Measurements from ENCODE around the gene TBX4.
"Not testable (repeated sequence)": the region's sequence is repeated elsewhere in the genome, so short reads cannot be mapped to it uniquely, and the experiment has no call there.

GRCh38 chr17:61493830-61494324 lies 41.7 kb downstream of the TBX4 start:
- TF ChIP-seq, protein P1, sequence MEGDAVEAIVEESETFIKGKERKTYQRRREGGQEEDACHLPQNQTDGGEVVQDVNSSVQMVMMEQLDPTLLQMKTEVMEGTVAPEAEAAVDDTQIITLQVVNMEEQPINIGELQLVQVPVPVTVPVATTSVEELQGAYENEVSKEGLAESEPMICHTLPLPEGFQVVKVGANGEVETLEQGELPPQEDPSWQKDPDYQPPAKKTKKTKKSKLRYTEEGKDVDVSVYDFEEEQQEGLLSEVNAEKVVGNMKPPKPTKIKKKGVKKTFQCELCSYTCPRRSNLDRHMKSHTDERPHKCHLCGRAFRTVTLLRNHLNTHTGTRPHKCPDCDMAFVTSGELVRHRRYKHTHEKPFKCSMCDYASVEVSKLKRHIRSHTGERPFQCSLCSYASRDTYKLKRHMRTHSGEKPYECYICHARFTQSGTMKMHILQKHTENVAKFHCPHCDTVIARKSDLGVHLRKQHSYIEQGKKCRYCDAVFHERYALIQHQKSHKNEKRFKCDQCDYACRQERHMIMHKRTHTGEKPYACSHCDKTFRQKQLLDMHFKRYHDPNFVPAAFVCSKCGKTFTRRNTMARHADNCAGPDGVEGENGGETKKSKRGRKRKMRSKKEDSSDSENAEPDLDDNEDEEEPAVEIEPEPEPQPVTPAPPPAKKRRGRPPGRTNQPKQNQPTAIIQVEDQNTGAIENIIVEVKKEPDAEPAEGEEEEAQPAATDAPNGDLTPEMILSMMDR (conservative IDR thresholded peaks at IDR 0.05; ENCODE audit: low read length): not testable (repeated sequence)
- TF ChIP-seq EZH2phosphoT487 (IDR thresholded peaks at IDR 0.05; ENCODE audit: borderline replicate concordance): not testable (repeated sequence)
